ENCODE results near the gene MOGAT1. TPM values are rescaled to one million over a fixed set of nuclear protein-coding genes. Genes with fewer than 3 reads are reported as not detected.
A peak's percentile ranks its signal among the peaks of the same experiment; 100 is the strongest.

The MOGAT1 gene
- total and polyA plus RNA-seq, 2 of the 13 experiments (the other 11 are each of a cell fraction or from before 2014, with no cell fraction given) = 0.98 to 4.3 TPM

DNA sequence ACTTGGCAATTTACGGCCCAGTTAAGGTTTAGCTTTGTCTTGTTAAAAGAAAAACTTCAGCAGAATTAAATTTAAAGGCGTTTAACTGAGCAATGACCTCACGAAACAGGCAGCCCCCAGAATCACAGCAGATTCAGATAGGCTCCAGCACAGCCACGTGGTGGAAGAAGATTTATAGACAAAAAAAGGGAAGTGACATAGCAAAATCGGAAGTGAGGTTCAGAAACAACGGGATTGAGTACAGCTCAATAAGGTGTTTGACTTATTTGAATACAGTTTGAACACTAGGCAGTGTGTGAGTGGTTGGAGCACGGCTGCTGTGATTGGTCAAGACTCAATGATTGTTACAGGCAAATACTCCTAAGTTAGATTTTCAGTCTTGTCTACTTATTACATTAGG, 79.8 kb downstream of the MOGAT1 start (continued):
- TF ChIP-seq, protein P1, sequence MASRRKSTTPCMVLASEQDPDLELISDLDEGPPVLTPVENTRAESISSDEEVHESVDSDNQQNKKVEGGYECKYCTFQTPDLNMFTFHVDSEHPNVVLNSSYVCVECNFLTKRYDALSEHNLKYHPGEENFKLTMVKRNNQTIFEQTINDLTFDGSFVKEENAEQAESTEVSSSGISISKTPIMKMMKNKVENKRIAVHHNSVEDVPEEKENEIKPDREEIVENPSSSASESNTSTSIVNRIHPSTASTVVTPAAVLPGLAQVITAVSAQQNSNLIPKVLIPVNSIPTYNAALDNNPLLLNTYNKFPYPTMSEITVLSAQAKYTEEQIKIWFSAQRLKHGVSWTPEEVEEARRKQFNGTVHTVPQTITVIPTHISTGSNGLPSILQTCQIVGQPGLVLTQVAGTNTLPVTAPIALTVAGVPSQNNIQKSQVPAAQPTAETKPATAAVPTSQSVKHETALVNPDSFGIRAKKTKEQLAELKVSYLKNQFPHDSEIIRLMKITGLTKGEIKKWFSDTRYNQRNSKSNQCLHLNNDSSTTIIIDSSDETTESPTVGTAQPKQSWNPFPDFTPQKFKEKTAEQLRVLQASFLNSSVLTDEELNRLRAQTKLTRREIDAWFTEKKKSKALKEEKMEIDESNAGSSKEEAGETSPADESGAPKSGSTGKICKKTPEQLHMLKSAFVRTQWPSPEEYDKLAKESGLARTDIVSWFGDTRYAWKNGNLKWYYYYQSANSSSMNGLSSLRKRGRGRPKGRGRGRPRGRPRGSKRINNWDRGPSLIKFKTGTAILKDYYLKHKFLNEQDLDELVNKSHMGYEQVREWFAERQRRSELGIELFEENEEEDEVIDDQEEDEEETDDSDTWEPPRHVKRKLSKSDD (CRISPR knock-in tag; IDR thresholded peaks at IDR 0.05; ENCODE audit: low read depth) = no peak
- TF ChIP-seq SNRNP70 (IDR thresholded peaks at IDR 0.05; ENCODE audit: low read depth, low read length) = no peak
- TF ChIP-seq RELA (CRISPR knock-in tag; IDR thresholded peaks at IDR 0.05) = no peak
- TF ChIP-seq FOSL1 (CRISPR knock-in tag; IDR thresholded peaks at IDR 0.05; ENCODE audit: borderline replicate concordance) = no peak
- TF ChIP-seq AHR (CRISPR knock-in tag; IDR thresholded peaks at IDR 0.05) = no peak
- no peak for TF ChIP-seq KDM6A (CRISPR knock-in tag; IDR thresholded peaks at IDR 0.05; ENCODE audit: low read depth)
- no peak for TF ChIP-seq PAF1 (CRISPR knock-in tag; IDR thresholded peaks at IDR 0.05)
- TF ChIP-seq GABPA (IDR thresholded peaks at IDR 0.05; ENCODE audit: low read depth, low read length) = no peak
- no peak for TF ChIP-seq GABPA (CRISPR knock-in tag; IDR thresholded peaks at IDR 0.05; ENCODE audit: low read depth)

DNA sequence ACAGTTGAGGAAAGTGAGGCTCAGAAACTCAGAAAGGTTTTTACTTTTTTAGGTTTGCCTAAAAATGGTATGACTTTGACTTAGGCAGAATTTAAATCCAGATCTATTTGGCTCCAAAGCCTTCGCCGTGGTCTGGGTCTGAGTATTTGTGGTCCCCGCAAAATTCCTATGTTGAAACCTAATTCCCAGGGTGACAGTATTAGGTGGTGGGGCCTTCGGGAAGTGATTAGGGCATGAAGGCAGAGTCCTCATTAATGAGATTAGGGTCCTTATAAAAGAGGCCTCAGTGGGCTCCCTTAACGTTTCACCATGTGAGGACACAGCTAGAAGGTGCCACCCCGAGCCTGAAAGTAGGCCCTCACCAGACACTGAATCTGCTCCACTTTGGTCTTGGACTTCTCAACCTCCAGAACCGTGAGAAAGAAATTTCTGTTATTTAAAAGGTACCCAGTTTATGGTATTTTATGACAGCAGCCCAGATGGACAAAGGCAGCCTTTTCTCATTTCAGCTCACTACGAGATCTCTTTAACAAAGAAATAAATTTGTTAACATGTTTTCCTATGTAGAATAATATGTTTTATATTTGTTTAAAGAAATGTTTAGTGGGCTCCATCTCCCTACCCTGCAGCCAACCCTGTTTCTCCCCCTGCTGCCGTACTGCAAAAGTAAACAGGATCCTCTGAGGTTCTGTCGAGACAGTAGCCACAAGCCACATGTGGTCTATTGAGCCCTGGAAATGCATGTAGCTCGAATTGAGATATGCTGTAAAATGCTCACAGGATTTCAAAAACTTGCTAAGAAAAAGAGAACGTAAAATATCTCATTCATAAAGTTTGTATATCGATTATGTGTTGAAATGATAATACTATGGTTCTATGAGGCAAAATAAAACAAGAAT, 80.6 kb downstream of the MOGAT1 start:
- ATAC-seq = peak; percentile 45; the same call in 1 of the 3 replicates
- in situ Hi-C loops (cut with HindIII; ENCODE audit: extremely low pct_ligation_motif_present, low pct_unique_long_range_greater_than_20kb) = no loop called here
- TF ChIP-seq ZBTB3 (CRISPR knock-in tag; IDR thresholded peaks at IDR 0.05; ENCODE audit: borderline replicate concordance, low read depth) (0 out of 2 replicates have a peak, but pooled peaks have one; percentile 84), ZNF564 (CRISPR knock-in tag; IDR thresholded peaks at IDR 0.05) (peak; percentile 96), FOXA3 (CRISPR knock-in tag; IDR thresholded peaks at IDR 0.05) (peak; percentile 74), FOXA1 (IDR thresholded peaks at IDR 0.05) (no peak), FOXA1 (CRISPR knock-in tag; IDR thresholded peaks at IDR 0.05) (peak; percentile 65), MAX (IDR thresholded peaks at IDR 0.05) (peak; percentile 73; the same call in 1 of the 2 replicates), ZFY (CRISPR knock-in tag; IDR thresholded peaks at IDR 0.05) (peak; percentile 23; the same call in 1 of the 2 replicates), NFIC (IDR thresholded peaks at IDR 0.05; ENCODE audit: low read length) (no peak), BCL6 (CRISPR knock-in tag; IDR thresholded peaks at IDR 0.05) (0 out of 2 replicates have a peak, but pooled peaks have one; percentile 6), ZMYM4 (CRISPR knock-in tag; IDR thresholded peaks at IDR 0.05) (0 out of 2 replicates have a peak, but pooled peaks have one; percentile 11), ZSCAN29 (CRISPR knock-in tag; conservative IDR thresholded peaks at IDR 0.05) (0 out of 2 replicates have a peak, but pooled peaks have one; percentile 16)
- TF ChIP-seq, protein P2, sequence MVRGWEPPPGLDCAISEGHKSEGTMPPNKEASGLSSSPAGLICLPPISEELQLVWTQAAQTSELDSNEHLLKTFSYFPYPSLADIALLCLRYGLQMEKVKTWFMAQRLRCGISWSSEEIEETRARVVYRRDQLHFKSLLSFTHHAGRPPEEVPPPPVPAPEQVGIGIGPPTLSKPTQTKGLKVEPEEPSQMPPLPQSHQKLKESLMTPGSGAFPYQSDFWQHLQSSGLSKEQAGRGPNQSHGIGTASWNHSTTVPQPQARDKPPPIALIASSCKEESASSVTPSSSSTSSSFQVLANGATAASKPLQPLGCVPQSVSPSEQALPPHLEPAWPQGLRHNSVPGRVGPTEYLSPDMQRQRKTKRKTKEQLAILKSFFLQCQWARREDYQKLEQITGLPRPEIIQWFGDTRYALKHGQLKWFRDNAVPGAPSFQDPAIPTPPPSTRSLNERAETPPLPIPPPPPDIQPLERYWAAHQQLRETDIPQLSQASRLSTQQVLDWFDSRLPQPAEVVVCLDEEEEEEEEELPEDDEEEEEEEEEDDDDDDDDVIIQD (CRISPR knock-in tag; IDR thresholded peaks at IDR 0.05; ENCODE audit: low read depth) = peak; percentile 27; the same call in 1 of the 2 replicates

More for the DNA sequence above, 80.6 kb downstream of the MOGAT1 start:
- H2AFZ ChIP-seq (ENCODE audit: low read length) = peak overlapping the region; percentile 68
- ChIA-PET POLR2A (interaction anchor here (1.0 to 2.0 kb wide), 3 partner anchors 18 to 44 kb away, joined by 4 to 7 read pairs (median 6); no protein-coding TSS in a partner anchor), CTCF (ENCODE audit: low intra/inter-chr PET ratio, low total read pairs) (no interaction called here)
- intact Hi-C loops (cut with micrococcal nuclease; ENCODE audit: unreplicated experiment) = loop anchor here (5.0 kb wide), 2 partner anchors 35 to 45 kb away; no protein-coding TSS in a partner anchor
- H4K20me1 ChIP-seq (ENCODE audit: insufficient read depth, low read length) = no peaks in the 10 kb centered on the region
- H3K4me3 ChIP-seq (replicated peaks in 1 of 3; ENCODE audit: insufficient read depth in 1 of 3, low read depth in 2 of 3, low read length in 3 of 3) = no peak overlapping the region
- peaks cover 65% of the 10 kb centered on the region for H3K4me1 ChIP-seq (ENCODE audit: insufficient read depth, low read length)
- peak overlapping the region; percentile 63 for H3K4me2 ChIP-seq (ENCODE audit: low read depth, low read length)
- no TSS peak for BruUV-seq (replicated peaks)
- peak overlapping the region; percentile 25; the same call in 1 of the 2 replicates for H3K9ac ChIP-seq (ENCODE audit: insufficient read depth, low read depth, low read length)
- H3K27me3 ChIP-seq (ENCODE audit: control insufficient read depth in 1 of 2, insufficient read depth in 2 of 2, low read length in 2 of 2) = no peaks in the 10 kb centered on the region
- H3K36me3 ChIP-seq (replicated peaks in 1 of 2; ENCODE audit: control insufficient read depth in 1 of 2, insufficient read depth in 2 of 2, low read length in 2 of 2) = no peaks in the 10 kb centered on the region
- no peak for DNase-seq (ENCODE audit: low spot score)
- 60% methylated on average over 13 of the region's 13 CpGs for WGBS (ENCODE audit: low lambda C conversion rate)
- no peak overlapping the region for H3K27ac ChIP-seq (ENCODE audit: extremely low read length, insufficient read depth, low read length)
- FAIRE-seq = no peak
- H3K9me3 ChIP-seq (ENCODE audit: low read length) = no peaks in the 10 kb centered on the region
- no peaks in the 10 kb centered on the region for H3K79me2 ChIP-seq (ENCODE audit: insufficient read depth, low read length)

All from HepG2 (cell line).